HCT116 (cell line): ENCODE results near the gene CRIP3.

Experiments used
- CTCF ChIP-seq, 3 experiments: fragments of 200-600 bp in 1 of 3; sonication (generic) in 1 of 3; IDR thresholded peaks in 2 of 3; conservative IDR thresholded peaks in 1 of 3; 2 replicates each; pipeline ENCODE4 v1.5.1; 2012 to 2017; ENCODE audit warnings: low read depth in 2 of 3, low read length in 2 of 3, antibody characterized with exemption in 1 of 3, borderline replicate concordance in 1 of 3, control low read depth in 1 of 3, mild to moderate bottlenecking in 1 of 3, mixed read lengths in 1 of 3, mixed run types in 1 of 3, moderate library complexity in 1 of 3; ENCODE audit not compliant: insufficient read depth in 1 of 3
- EGR1 ChIP-seq: IDR thresholded peaks from 2 replicates; pipeline ENCODE4 v1.6.1; 2012; ENCODE audit warnings: low read depth
- ELF1 ChIP-seq: IDR thresholded peaks from 2 replicates; pipeline ENCODE4 v1.6.1; 2012; ENCODE audit warnings: low read depth, borderline replicate concordance
- EZH2 ChIP-seq: fragments of 200-600 bp; sonication (generic); IDR thresholded peaks from 2 replicates; pipeline ENCODE4 v1.6.1; 2017; ENCODE audit warnings: antibody characterized with exemption, mixed run types
- JUND ChIP-seq: IDR thresholded peaks from 2 replicates; pipeline ENCODE4 v1.6.1; 2012
- POLR2A ChIP-seq: IDR thresholded peaks from 2 replicates; pipeline ENCODE4 v1.7.0; 2011; ENCODE audit warnings: borderline replicate concordance; ENCODE audit not compliant: insufficient read depth, insufficient read length; ENCODE audit errors: extremely low read depth
- POLR2AphosphoS5 ChIP-seq: IDR thresholded peaks from 2 replicates; pipeline ENCODE4 v1.6.1; 2011; ENCODE audit warnings: mild to moderate bottlenecking, low read depth, low read length, moderate library complexity
- RAD21 ChIP-seq: IDR thresholded peaks from 2 replicates; pipeline ENCODE4 v1.6.1; 2012; ENCODE audit warnings: low read depth, mild to moderate bottlenecking
- SP1 ChIP-seq: IDR thresholded peaks from 2 replicates; pipeline ENCODE4 v1.6.1; 2012; ENCODE audit warnings: low read depth
- YY1 ChIP-seq: IDR thresholded peaks from 2 replicates; pipeline ENCODE4 v1.6.1; 2011; ENCODE audit warnings: low read length, low read depth, moderate library complexity, mild to moderate bottlenecking; ENCODE audit not compliant: insufficient replicate concordance; ENCODE audit errors: extremely low read depth
- TF ChIP-seq, protein P1 (sequence below): IDR thresholded peaks from 2 replicates; pipeline ENCODE4 v1.6.1; 2012; ENCODE audit warnings: low read depth

DNA sequence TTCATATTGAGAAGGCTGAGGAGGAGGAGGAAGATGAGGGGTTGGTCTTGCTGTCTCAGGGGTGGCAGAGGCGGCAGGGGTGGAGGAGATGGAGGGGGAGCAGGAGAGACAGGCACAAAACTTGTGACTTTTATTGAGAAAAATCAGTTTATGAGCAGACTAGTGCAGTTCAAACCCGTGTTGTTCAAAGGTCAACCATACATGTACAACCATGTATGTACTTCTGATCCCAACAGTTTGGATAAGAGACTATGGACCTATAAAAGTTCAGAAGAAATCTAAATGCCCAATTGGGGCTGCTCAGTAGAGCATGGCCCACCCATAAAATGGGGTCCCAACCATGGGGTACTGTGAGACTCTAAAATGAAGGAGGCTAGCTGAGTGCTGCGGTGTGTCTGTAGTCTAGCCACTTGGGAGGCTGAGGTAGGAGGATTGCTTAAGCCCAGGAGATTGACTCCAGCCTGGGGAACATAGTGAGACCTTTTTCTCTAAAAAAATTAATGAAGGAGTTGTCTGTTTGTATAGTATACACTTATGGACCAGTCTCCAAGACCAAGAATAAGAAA is 18.2 kb downstream of the CRIP3 start:
- TF ChIP-seq POLR2A (no peak), CTCF (IDR thresholded peaks at IDR 0.05 in 2 of 3, conservative IDR thresholded peaks at IDR 0.05 in 1 of 3; ENCODE audit: borderline replicate concordance in 1 of 3, insufficient read depth in 1 of 3, low read depth in 2 of 3, low read length in 2 of 3) (no peak), YY1 (no peak), POLR2AphosphoS5 (no peak), JUND (no peak), EGR1 (no peak), SP1 (no peak), EZH2 (no peak), ELF1 (no peak), RAD21 (no peak)
- TF ChIP-seq, protein P1, sequence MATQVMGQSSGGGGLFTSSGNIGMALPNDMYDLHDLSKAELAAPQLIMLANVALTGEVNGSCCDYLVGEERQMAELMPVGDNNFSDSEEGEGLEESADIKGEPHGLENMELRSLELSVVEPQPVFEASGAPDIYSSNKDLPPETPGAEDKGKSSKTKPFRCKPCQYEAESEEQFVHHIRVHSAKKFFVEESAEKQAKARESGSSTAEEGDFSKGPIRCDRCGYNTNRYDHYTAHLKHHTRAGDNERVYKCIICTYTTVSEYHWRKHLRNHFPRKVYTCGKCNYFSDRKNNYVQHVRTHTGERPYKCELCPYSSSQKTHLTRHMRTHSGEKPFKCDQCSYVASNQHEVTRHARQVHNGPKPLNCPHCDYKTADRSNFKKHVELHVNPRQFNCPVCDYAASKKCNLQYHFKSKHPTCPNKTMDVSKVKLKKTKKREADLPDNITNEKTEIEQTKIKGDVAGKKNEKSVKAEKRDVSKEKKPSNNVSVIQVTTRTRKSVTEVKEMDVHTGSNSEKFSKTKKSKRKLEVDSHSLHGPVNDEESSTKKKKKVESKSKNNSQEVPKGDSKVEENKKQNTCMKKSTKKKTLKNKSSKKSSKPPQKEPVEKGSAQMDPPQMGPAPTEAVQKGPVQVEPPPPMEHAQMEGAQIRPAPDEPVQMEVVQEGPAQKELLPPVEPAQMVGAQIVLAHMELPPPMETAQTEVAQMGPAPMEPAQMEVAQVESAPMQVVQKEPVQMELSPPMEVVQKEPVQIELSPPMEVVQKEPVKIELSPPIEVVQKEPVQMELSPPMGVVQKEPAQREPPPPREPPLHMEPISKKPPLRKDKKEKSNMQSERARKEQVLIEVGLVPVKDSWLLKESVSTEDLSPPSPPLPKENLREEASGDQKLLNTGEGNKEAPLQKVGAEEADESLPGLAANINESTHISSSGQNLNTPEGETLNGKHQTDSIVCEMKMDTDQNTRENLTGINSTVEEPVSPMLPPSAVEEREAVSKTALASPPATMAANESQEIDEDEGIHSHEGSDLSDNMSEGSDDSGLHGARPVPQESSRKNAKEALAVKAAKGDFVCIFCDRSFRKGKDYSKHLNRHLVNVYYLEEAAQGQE = no peak
